ENCODE data around the gene NOL7.
A peak's percentile ranks its signal among the peaks of the same experiment; 100 is the strongest.

Gene NOL7

GRCh38 chr6:13638626-13639025 lies 23.5 kb downstream of the NOL7 start:
- H3K27ac ChIP-seq = no peak overlapping the region
- no peak overlapping the region for H3K4me3 ChIP-seq

- no peak overlapping the region for H3K4me3 ChIP-seq
- H3K27ac ChIP-seq = peak overlapping the region in 4 of 21 experiments; percentile 2 to 36 (median 14)
Observed at GRCh38 chr6:13641315-13641714, 26.2 kb downstream of the NOL7 start.

- no peak overlapping the region for H3K27ac ChIP-seq
Observed at GRCh38 chr6:13643125-13643524, 28.0 kb downstream of the NOL7 start.

GRCh38 chr6:13648850-13649249 lies 33.7 kb downstream of the NOL7 start:
- no peak overlapping the region for H3K27ac ChIP-seq
- no peak overlapping the region for H3K4me3 ChIP-seq

More at GRCh38 chr6:13643125-13643524, 28.0 kb downstream of the NOL7 start:
- no peak overlapping the region for H3K4me3 ChIP-seq

GRCh38 chr6:13649393-13649792 lies 34.3 kb downstream of the NOL7 start:
- Histone ChIP-seq H3K4me3 (no peak overlapping the region), H3K27ac (no peak overlapping the region)

- H3K4me3 ChIP-seq = no peak overlapping the region
- no peak overlapping the region for H3K27ac ChIP-seq
Observed at GRCh38 chr6:13653296-13653695, 38.2 kb downstream of the NOL7 start.

GRCh38 chr6:13654496-13654895 lies 39.4 kb downstream of the NOL7 start:
- H3K27ac ChIP-seq = no peak overlapping the region
- no peak overlapping the region for H3K4me3 ChIP-seq

- Histone ChIP-seq H3K27ac (no peak overlapping the region), H3K4me3 (no peak overlapping the region)
Observed at GRCh38 chr6:13655700-13656099, 40.6 kb downstream of the NOL7 start.

- Histone ChIP-seq H3K4me3 (no peak overlapping the region), H3K27ac (no peak overlapping the region)
Observed at GRCh38 chr6:13660273-13660672, 45.1 kb downstream of the NOL7 start.

GRCh38 chr6:13660893-13661292 lies 45.8 kb downstream of the NOL7 start:
- Histone ChIP-seq H3K27ac (no peak overlapping the region), H3K4me3 (no peak overlapping the region)

GRCh38 chr6:13661647-13662046 lies 46.5 kb downstream of the NOL7 start:
- H3K4me3 ChIP-seq = no peak overlapping the region
- no peak overlapping the region for H3K27ac ChIP-seq

- Histone ChIP-seq H3K27ac (no peak overlapping the region), H3K4me3 (no peak overlapping the region)
Observed at GRCh38 chr6:13662651-13663334, 47.7 kb downstream of the NOL7 start.

- Histone ChIP-seq H3K27ac (no peak overlapping the region), H3K4me3 (no peak overlapping the region)
Observed at GRCh38 chr6:13663986-13664385, 48.9 kb downstream of the NOL7 start.

GRCh38 chr6:13664703-13665352 lies 49.7 kb downstream of the NOL7 start:
- H3K4me3 ChIP-seq = no peak overlapping the region
- H3K27ac ChIP-seq = no peak overlapping the region

- Histone ChIP-seq H3K4me3 (no peak overlapping the region), H3K27ac (no peak overlapping the region)
Observed at GRCh38 chr6:13666194-13667105, 51.3 kb downstream of the NOL7 start.

- no peak overlapping the region for H3K4me3 ChIP-seq
- H3K27ac ChIP-seq = no peak overlapping the region
Observed at GRCh38 chr6:13667655-13668054, 52.5 kb downstream of the NOL7 start.

GRCh38 chr6:13668291-13668928 lies 53.3 kb downstream of the NOL7 start:
- no peak overlapping the region for H3K4me3 ChIP-seq
- H3K27ac ChIP-seq = no peak overlapping the region

- no peak overlapping the region for H3K4me3 ChIP-seq
Observed at GRCh38 chr6:13669476-13669875, 54.3 kb downstream of the NOL7 start.

More at GRCh38 chr6:13669476-13669875, 54.3 kb downstream of the NOL7 start:
- no peak overlapping the region for H3K27ac ChIP-seq
